Cardiac fibroblast (primary cell): ENCODE results near the gene SAPCD2.
A peak's percentile ranks its signal among the peaks of the same experiment; 100 is the strongest.

Experiments
- DNase-seq, 2 donors: peaks; one replicate each; pipeline versions ENCODE4 v3.0.0 to v3.0.0-alpha.2; 2010; ENCODE audit warnings: low read depth in 2 of 2
- H3K4me3 ChIP-seq, 2 donors: replicated peaks in 1 of 2; 1 replicate in 1 of 2; 2 replicates in 1 of 2; pipeline ENCODE4 v1.5.1; 2011; ENCODE audit warnings: low read depth in 2 of 2, low read length in 2 of 2, mild to moderate bottlenecking in 2 of 2, moderate library complexity in 1 of 2
- CTCF ChIP-seq: IDR thresholded peaks from one replicate; pipeline ENCODE4 v1.5.1; 2011; ENCODE audit warnings: low read depth, mild to moderate bottlenecking, low read length, inconsistent platforms

SAPCD2 gene

GRCh38 chr9:137074657-137075274 is 4.4 kb upstream of the SAPCD2 start:
- DNase-seq = no peak
- H3K4me3 ChIP-seq = no peak overlapping the region
- no peak for TF ChIP-seq CTCF

- H3K4me3 ChIP-seq = no peak overlapping the region
- DNase-seq = no peak
- no peak for TF ChIP-seq CTCF
These were observed 3.6 kb upstream of the SAPCD2 start for GRCh38 chr9:137073992-137074399.

- no peak for DNase-seq
- no peak for TF ChIP-seq CTCF
- no peak overlapping the region for H3K4me3 ChIP-seq
These were observed 925 bp upstream of the SAPCD2 start for GRCh38 chr9:137071282-137071681.

- DNase-seq = no peak
- no peak for TF ChIP-seq CTCF
- peak overlapping the region; percentile 15 to 41 for H3K4me3 ChIP-seq
These were observed 534 bp upstream of the SAPCD2 start for GRCh38 chr9:137070906-137071275.

GRCh38 chr9:137069508-137070091 is 757 bp downstream of the SAPCD2 start:
- no peak for DNase-seq
- peak overlapping the region in 1 of 2 donors; percentile 41 for H3K4me3 ChIP-seq
- TF ChIP-seq CTCF = no peak

GRCh38 chr9:137068539-137069507 is 1.5 kb downstream of the SAPCD2 start:
- H3K4me3 ChIP-seq = no peak overlapping the region
- DNase-seq = no peak
- TF ChIP-seq CTCF = no peak
